ENCODE results near the gene GYPA.
"Not testable (repeated sequence)": the region's sequence is repeated elsewhere in the genome, so short reads cannot be mapped to it uniquely, and the experiment has no call there.

GYPA gene

GRCh38 chr4:144140594-144141295 is at the start of gene GYPA:
TSS of gene GYPA (minus strand) at chr4:144140718. CDS start at chr4:144140635, 83 bp downstream.
- in situ Hi-C loops (cut with HindIII; ENCODE audit: low pct_ligation_motif_present, low pct_unique_long_range_greater_than_20kb, low sequenced_read_pairs): not testable (repeated sequence)

GRCh38 chr4:144190009-144190408 is 49.5 kb upstream of the GYPA start:
- in situ Hi-C loops (cut with HindIII; ENCODE audit: low pct_ligation_motif_present, low pct_unique_long_range_greater_than_20kb, low sequenced_read_pairs): no loop called here
- no peak for DNase-seq

More at GRCh38 chr4:144140594-144141295, at the start of gene GYPA:
- DNase-seq: not testable (repeated sequence)

- in situ Hi-C loops (cut with HindIII; ENCODE audit: low pct_ligation_motif_present, low pct_unique_long_range_greater_than_20kb, low sequenced_read_pairs): no loop called here
- no peak for DNase-seq
Measured at GRCh38 chr4:144189121-144189520, 48.6 kb upstream of the GYPA start.

GRCh38 chr4:144185086-144185485 is 44.6 kb upstream of the GYPA start:
- DNase-seq: no peak
- in situ Hi-C loops (cut with HindIII; ENCODE audit: low pct_ligation_motif_present, low pct_unique_long_range_greater_than_20kb, low sequenced_read_pairs): no loop called here

- in situ Hi-C loops (cut with HindIII; ENCODE audit: low pct_ligation_motif_present, low pct_unique_long_range_greater_than_20kb, low sequenced_read_pairs): no loop called here
- no peak for DNase-seq
Measured at GRCh38 chr4:144183165-144183564, 42.6 kb upstream of the GYPA start.

GRCh38 chr4:144181391-144181790 is 40.9 kb upstream of the GYPA start:
- in situ Hi-C loops (cut with HindIII; ENCODE audit: low pct_ligation_motif_present, low pct_unique_long_range_greater_than_20kb, low sequenced_read_pairs): no loop called here
- no peak for DNase-seq

- in situ Hi-C loops (cut with HindIII; ENCODE audit: low pct_ligation_motif_present, low pct_unique_long_range_greater_than_20kb, low sequenced_read_pairs): no loop called here
Measured at GRCh38 chr4:144179152-144179739, 38.7 kb upstream of the GYPA start.

GRCh38 chr4:144178414-144178813 is 37.9 kb upstream of the GYPA start:
- in situ Hi-C loops (cut with HindIII; ENCODE audit: low pct_ligation_motif_present, low pct_unique_long_range_greater_than_20kb, low sequenced_read_pairs): no loop called here
- DNase-seq: no peak

More at GRCh38 chr4:144179152-144179739, 38.7 kb upstream of the GYPA start:
- DNase-seq: no peak

GRCh38 chr4:144176476-144176875 is 36.0 kb upstream of the GYPA start:
- in situ Hi-C loops (cut with HindIII; ENCODE audit: low pct_ligation_motif_present, low pct_unique_long_range_greater_than_20kb, low sequenced_read_pairs): no loop called here
- no peak for DNase-seq

GRCh38 chr4:144174401-144175067 is 34.0 kb upstream of the GYPA start:
- in situ Hi-C loops (cut with HindIII; ENCODE audit: low pct_ligation_motif_present, low pct_unique_long_range_greater_than_20kb, low sequenced_read_pairs): no loop called here

GRCh38 chr4:144171697-144172096 is 31.2 kb upstream of the GYPA start:
- in situ Hi-C loops (cut with HindIII; ENCODE audit: low pct_ligation_motif_present, low pct_unique_long_range_greater_than_20kb, low sequenced_read_pairs): no loop called here

More at GRCh38 chr4:144174401-144175067, 34.0 kb upstream of the GYPA start:
- peak; percentile 60 for DNase-seq

GRCh38 chr4:144169211-144169610 is 28.7 kb upstream of the GYPA start:
- no peak for DNase-seq
- in situ Hi-C loops (cut with HindIII; ENCODE audit: low pct_ligation_motif_present, low pct_unique_long_range_greater_than_20kb, low sequenced_read_pairs): no loop called here

More at GRCh38 chr4:144171697-144172096, 31.2 kb upstream of the GYPA start:
- no peak for DNase-seq

GRCh38 chr4:144154044-144154443 is 13.5 kb upstream of the GYPA start:
- in situ Hi-C loops (cut with HindIII; ENCODE audit: low pct_ligation_motif_present, low pct_unique_long_range_greater_than_20kb, low sequenced_read_pairs): no loop called here
- no peak for DNase-seq

- DNase-seq: peak; percentile 24
- in situ Hi-C loops (cut with HindIII; ENCODE audit: low pct_ligation_motif_present, low pct_unique_long_range_greater_than_20kb, low sequenced_read_pairs): not testable (repeated sequence)
Measured at GRCh38 chr4:144142690-144143326, 2.3 kb upstream of the GYPA start.

- in situ Hi-C loops (cut with HindIII; ENCODE audit: low pct_ligation_motif_present, low pct_unique_long_range_greater_than_20kb, low sequenced_read_pairs): no loop called here
- DNase-seq: no peak
Measured at GRCh38 chr4:144141493-144141892, 975 bp upstream of the GYPA start.

GRCh38 chr4:144139991-144140390 is 527 bp downstream of the GYPA start:
- DNase-seq; in situ Hi-C loops (cut with HindIII; ENCODE audit: low pct_ligation_motif_present, low pct_unique_long_range_greater_than_20kb, low sequenced_read_pairs): not testable (repeated sequence)

GRCh38 chr4:144139547-144139946 is 971 bp downstream of the GYPA start:
- in situ Hi-C loops (cut with HindIII; ENCODE audit: low pct_ligation_motif_present, low pct_unique_long_range_greater_than_20kb, low sequenced_read_pairs); DNase-seq: not testable (repeated sequence)

GRCh38 chr4:144138239-144138638 is 2.3 kb downstream of the GYPA start:
- DNase-seq; in situ Hi-C loops (cut with HindIII; ENCODE audit: low pct_ligation_motif_present, low pct_unique_long_range_greater_than_20kb, low sequenced_read_pairs): not testable (repeated sequence)

Measured in ACHN (cell line).